Measurements from ENCODE around the gene DMGDH.

- TF ChIP-seq POLR2A (IDR thresholded peaks at IDR 0.05; ENCODE audit: low read length) (no peak), GATA1 (IDR thresholded peaks at IDR 0.05; ENCODE audit: low read depth, low read length) (no peak)
These were observed 107.7 kb downstream of the DMGDH start for GRCh38 chr5:78961743-78962142.

All from erythroblast (primary cell).